OCI-LY7 (cell line): ENCODE data around the gene CTNNA3. TPM values are rescaled to one million over a fixed set of nuclear protein-coding genes. Genes with fewer than 3 reads are reported as not detected.

Source experiments
- BruUV-seq: library from RNA; stranded (reverse); fragments of 400-500 nt; replicated peaks from 2 replicates; lab custom pipeline; 2021; lab: Mats Ljungman, UMichigan
- CTCF ChIA-PET: fragments of 300-600 bp; sonication (Branson Sonifier 250); formaldehyde crosslinking; loops from one replicate; lab custom pipeline; 2022; ENCODE audit warnings: antibody characterized with exemption; ENCODE audit not compliant: unreplicated experiment; lab: Charles Lee
- POLR2A ChIA-PET: fragments of 300-600 bp; sonication (Branson Sonifier 250); formaldehyde crosslinking; loops from one replicate; lab custom pipeline; 2022; ENCODE audit warnings: antibody characterized with exemption; lab: Charles Lee
- DNase-seq: peaks from one replicate; pipeline ENCODE4 v3.0.0-alpha.2; 2015; ENCODE audit warnings: low spot score
- H2AFZ ChIP-seq: fragments of 200-600 bp; sonication (generic), shearing (Covaris generic); 2 replicates; pipeline ENCODE4 v1.6.1; 2014; ENCODE audit warnings: mild to moderate bottlenecking, antibody characterized with exemption, low read length, moderate library complexity
- H3K27ac ChIP-seq: fragments of 200-600 bp; sonication (generic); 2 replicates; pipeline ENCODE4 v1.5.1; 2014; ENCODE audit warnings: mixed run types, low read depth, mild to moderate bottlenecking, moderate library complexity, low read length, inconsistent platforms; ENCODE audit not compliant: poor library complexity, severe bottlenecking
- H3K36me3 ChIP-seq: fragments of 200-600 bp; sonication (generic); 2 replicates; pipeline ENCODE4 v1.6.1; 2014; ENCODE audit warnings: mild to moderate bottlenecking, antibody characterized with exemption, low read length, moderate library complexity, mixed read lengths; ENCODE audit not compliant: insufficient read depth
- H3K4me1 ChIP-seq: fragments of 200-600 bp; sonication (generic); 2 replicates; pipeline ENCODE4 v1.5.1; 2014; ENCODE audit warnings: mild to moderate bottlenecking, low read length; ENCODE audit not compliant: insufficient read depth, poor library complexity, severe bottlenecking
- H3K4me2 ChIP-seq: fragments of 200-600 bp; sonication (generic); 2 replicates; pipeline ENCODE4 v1.6.1; 2014; ENCODE audit warnings: mild to moderate bottlenecking, low read length
- H3K4me3 ChIP-seq: fragments of 200-600 bp; sonication (generic); 2 replicates; pipeline ENCODE4 v1.5.1; 2014; ENCODE audit warnings: mild to moderate bottlenecking, low read depth, low read length; ENCODE audit not compliant: poor library complexity, severe bottlenecking
- H3K79me2 ChIP-seq: fragments of 200-600 bp; sonication (generic); 2 replicates; pipeline ENCODE4 v1.6.1; 2016; ENCODE audit warnings: low read depth, mild to moderate bottlenecking, low read length, moderate library complexity, mixed read lengths; ENCODE audit not compliant: insufficient read depth
- H3K9me2 ChIP-seq: fragments of 200-600 bp; sonication (generic); 2 replicates; pipeline ENCODE4 v1.6.1; 2016; ENCODE audit warnings: mild to moderate bottlenecking, low read length, mixed read lengths; ENCODE audit not compliant: insufficient read depth
- H3K9me3 ChIP-seq: fragments of 200-600 bp; sonication (generic); 2 replicates; pipeline ENCODE4 v1.6.1; 2014; ENCODE audit warnings: mild to moderate bottlenecking, mixed run types, low read length, mixed read lengths
- H4K20me1 ChIP-seq: fragments of 200-600 bp; sonication (generic); 2 replicates; pipeline ENCODE4 v1.6.1; 2014; ENCODE audit warnings: mild to moderate bottlenecking, antibody characterized with exemption, low read length, moderate library complexity, mixed read lengths; ENCODE audit not compliant: insufficient read depth
- EZH2phosphoT487 ChIP-seq: fragments of 200-600 bp; sonication (generic); IDR thresholded peaks from 2 replicates; pipeline ENCODE4 v1.6.1; 2018; ENCODE audit warnings: low read depth, borderline replicate concordance, mild to moderate bottlenecking, mixed run types, antibody characterized with exemption, low read length, moderate library complexity, mixed read lengths
- intact Hi-C: fragments of 100-400 bp; cut with micrococcal nuclease; formaldehyde crosslinking; loops from one replicate; pipeline ENCODE4 v1.10.0; 2022; ENCODE audit not compliant: unreplicated experiment
- total RNA-seq, 2 experiments: library from RNA; depleted of rRNA in 1 of 2; stranded (reverse); fragments of >200 nt in 1 of 2; shearing (Covaris generic) in 1 of 2; gene quantifications; 2 replicates each; pipeline ENCODE4 v1.2.3, GENCODE V29; 2014 to 2022
- TF ChIP-seq, protein P1 (sequence below): fragments of 200-600 bp; sonication (generic); conservative IDR thresholded peaks from 2 replicates; pipeline ENCODE4 v1.5.1; 2014; ENCODE audit warnings: mild to moderate bottlenecking, antibody characterized with exemption, low read length, moderate library complexity, mixed read lengths

CTNNA3 gene
- total RNA-seq, 2 experiments from 2014 or later: not detected

- no peak for DNase-seq
- Histone ChIP-seq H3K9me3 (no peaks in the 10 kb centered on the region), H3K4me2 (no peak overlapping the region), H3K4me3 (no peak overlapping the region), H3K36me3 (no peaks in the 10 kb centered on the region), H3K79me2 (no peaks in the 10 kb centered on the region), H3K27ac (no peak overlapping the region), H4K20me1 (no peaks in the 10 kb centered on the region), H2AFZ (no peak overlapping the region), H3K9me2 (no peaks in the 10 kb centered on the region), H3K4me1 (no peaks in the 10 kb centered on the region)
- intact Hi-C loops: no loop called here
- CTCF ChIA-PET: no interaction called here
- BruUV-seq: no TSS peak
- POLR2A ChIA-PET: interaction anchor here (0.7 to 0.9 kb wide), 2 partner anchors 14 to 250 kb away, joined by 3 read pairs; no protein-coding TSS in a partner anchor
- TF ChIP-seq EZH2phosphoT487: no peak
- TF ChIP-seq, protein P1, sequence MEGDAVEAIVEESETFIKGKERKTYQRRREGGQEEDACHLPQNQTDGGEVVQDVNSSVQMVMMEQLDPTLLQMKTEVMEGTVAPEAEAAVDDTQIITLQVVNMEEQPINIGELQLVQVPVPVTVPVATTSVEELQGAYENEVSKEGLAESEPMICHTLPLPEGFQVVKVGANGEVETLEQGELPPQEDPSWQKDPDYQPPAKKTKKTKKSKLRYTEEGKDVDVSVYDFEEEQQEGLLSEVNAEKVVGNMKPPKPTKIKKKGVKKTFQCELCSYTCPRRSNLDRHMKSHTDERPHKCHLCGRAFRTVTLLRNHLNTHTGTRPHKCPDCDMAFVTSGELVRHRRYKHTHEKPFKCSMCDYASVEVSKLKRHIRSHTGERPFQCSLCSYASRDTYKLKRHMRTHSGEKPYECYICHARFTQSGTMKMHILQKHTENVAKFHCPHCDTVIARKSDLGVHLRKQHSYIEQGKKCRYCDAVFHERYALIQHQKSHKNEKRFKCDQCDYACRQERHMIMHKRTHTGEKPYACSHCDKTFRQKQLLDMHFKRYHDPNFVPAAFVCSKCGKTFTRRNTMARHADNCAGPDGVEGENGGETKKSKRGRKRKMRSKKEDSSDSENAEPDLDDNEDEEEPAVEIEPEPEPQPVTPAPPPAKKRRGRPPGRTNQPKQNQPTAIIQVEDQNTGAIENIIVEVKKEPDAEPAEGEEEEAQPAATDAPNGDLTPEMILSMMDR: no peak
These were observed 780.0 kb downstream of the CTNNA3 start for GRCh38 chr10:66916030-66916429.

DNA sequence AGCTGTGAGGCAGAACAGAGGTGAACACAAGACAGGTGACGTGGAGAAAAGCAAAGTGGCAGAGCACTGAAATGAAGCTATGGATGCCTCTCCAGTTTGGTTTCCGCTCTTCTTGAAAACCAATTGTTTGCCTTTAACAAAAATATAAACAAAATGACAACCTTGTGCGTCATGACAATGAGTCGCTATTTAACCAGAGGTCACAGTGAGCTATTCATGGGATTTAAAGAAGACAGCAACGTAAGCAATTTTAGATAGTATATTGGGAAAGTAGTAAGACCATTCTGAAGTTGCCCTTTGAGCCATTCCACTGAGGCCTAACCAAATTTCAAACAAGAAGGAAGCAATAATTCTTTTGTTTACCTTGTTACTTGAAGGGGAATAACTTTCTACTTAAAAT lies 785.3 kb downstream of the CTNNA3 start:
- H3K4me3 ChIP-seq: no peak overlapping the region
- no peaks in the 10 kb centered on the region for H3K9me2 ChIP-seq
- DNase-seq: no peak
- TF ChIP-seq, protein P1: no peak
- no peak for TF ChIP-seq EZH2phosphoT487
- ChIA-PET POLR2A (no interaction called here), CTCF (no interaction called here)
- H3K4me2 ChIP-seq: no peak overlapping the region
- no peaks in the 10 kb centered on the region for H3K4me1 ChIP-seq
- intact Hi-C loops: no loop called here
- H3K36me3 ChIP-seq: no peaks in the 10 kb centered on the region
- no TSS peak for BruUV-seq
- no peaks in the 10 kb centered on the region for H3K79me2 ChIP-seq
- H4K20me1 ChIP-seq: no peaks in the 10 kb centered on the region
- H2AFZ ChIP-seq: no peak overlapping the region
- no peak overlapping the region for H3K27ac ChIP-seq
- H3K9me3 ChIP-seq: no peaks in the 10 kb centered on the region

DNA sequence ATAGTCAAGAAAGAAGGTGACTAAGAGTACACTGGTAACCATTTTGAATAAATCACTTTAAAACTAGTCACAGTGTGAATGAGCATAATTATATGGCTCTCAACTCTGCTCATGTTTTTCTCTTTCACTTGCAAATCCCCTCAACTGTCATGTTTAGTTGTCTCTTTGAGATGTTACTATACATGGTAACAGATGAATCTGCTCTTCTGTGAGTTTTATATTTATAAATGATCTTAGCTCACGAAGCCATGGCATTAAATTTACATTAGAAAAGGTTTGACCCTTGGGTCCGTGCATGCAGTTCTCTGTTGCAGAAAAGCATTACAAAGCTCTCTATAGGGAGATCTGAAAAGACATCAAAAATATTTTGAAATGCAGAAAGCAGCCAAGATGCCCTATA lies 803.1 kb downstream of the CTNNA3 start:
- no peak for DNase-seq
- Histone ChIP-seq H4K20me1 (no peaks in the 10 kb centered on the region), H3K79me2 (no peaks in the 10 kb centered on the region), H3K36me3 (no peaks in the 10 kb centered on the region), H3K9me3 (0 out of 2 replicates have a peak, but pooled peaks cover under 1% of the 10 kb centered on the region), H3K4me2 (no peak overlapping the region), H3K4me1 (no peaks in the 10 kb centered on the region), H3K27ac (no peak overlapping the region), H3K4me3 (no peak overlapping the region), H3K9me2 (no peaks in the 10 kb centered on the region), H2AFZ (no peak overlapping the region)
- BruUV-seq: no TSS peak
- ChIA-PET CTCF (no interaction called here), POLR2A (no interaction called here)
- intact Hi-C loops: no loop called here
- TF ChIP-seq EZH2phosphoT487: no peak
- TF ChIP-seq, protein P1: no peak
